Esophagus squamous epithelium (tissue), 4 donors: ENCODE data around the gene INSYN2A.

Experiments used
- POLR2A ChIP-seq, 4 donors: fragments of 450-650 bp; IDR thresholded peaks; one replicate each; pipeline ENCODE4 v1.6.1; 2017; ENCODE audit warnings: antibody characterized with exemption in 4 of 4, mild to moderate bottlenecking in 4 of 4, moderate library complexity in 3 of 4
- TF ChIP-seq, protein P1 (sequence below), 6 experiments: fragments of 450-650 bp in 4 of 6; fragments of 200-600 bp in 2 of 6; sonication (generic) in 2 of 6; IDR thresholded peaks; one replicate each; pipeline ENCODE4 v1.5.1; 2016 to 2019; ENCODE audit warnings: antibody characterized with exemption in 6 of 6, mild to moderate bottlenecking in 4 of 6, moderate library complexity in 4 of 6

DNA sequence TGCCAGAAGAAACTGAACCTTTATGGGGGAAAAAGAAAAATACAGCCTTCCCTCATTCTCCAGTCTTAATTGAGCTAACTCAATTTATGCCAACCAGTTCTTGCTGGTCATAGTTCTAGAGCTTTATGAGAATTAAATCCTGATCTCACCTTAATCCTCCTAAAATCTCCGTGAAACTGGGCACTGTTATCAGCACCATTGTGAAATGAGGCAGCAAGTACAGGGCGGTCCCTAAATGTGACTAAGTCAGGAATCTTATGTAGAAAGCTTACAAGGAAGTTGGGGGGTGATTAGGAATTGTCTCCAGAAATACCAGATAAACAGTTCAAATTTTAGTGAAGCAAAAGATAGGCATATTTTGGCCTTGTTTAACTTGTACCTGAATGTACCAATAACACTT, 10.7 kb upstream of the INSYN2A start:
- TF ChIP-seq POLR2A (IDR thresholded peaks at IDR 0.05): no peak
- TF ChIP-seq, protein P1, sequence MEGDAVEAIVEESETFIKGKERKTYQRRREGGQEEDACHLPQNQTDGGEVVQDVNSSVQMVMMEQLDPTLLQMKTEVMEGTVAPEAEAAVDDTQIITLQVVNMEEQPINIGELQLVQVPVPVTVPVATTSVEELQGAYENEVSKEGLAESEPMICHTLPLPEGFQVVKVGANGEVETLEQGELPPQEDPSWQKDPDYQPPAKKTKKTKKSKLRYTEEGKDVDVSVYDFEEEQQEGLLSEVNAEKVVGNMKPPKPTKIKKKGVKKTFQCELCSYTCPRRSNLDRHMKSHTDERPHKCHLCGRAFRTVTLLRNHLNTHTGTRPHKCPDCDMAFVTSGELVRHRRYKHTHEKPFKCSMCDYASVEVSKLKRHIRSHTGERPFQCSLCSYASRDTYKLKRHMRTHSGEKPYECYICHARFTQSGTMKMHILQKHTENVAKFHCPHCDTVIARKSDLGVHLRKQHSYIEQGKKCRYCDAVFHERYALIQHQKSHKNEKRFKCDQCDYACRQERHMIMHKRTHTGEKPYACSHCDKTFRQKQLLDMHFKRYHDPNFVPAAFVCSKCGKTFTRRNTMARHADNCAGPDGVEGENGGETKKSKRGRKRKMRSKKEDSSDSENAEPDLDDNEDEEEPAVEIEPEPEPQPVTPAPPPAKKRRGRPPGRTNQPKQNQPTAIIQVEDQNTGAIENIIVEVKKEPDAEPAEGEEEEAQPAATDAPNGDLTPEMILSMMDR (IDR thresholded peaks at IDR 0.05): no peak
